ENCODE data around the gene SLC4A8. TPM values are rescaled to one million over a fixed set of nuclear protein-coding genes. Genes with fewer than 3 reads are reported as not detected.

The SLC4A8 gene
- polyA plus RNA-seq, 1 donor (not counting 4 experiments of a cell fraction or from before 2014, with no cell fraction given) = 2.3 TPM

GRCh38 chr12:51413791-51414190, 10.8 kb upstream of the SLC4A8 start:
- dilution Hi-C loops (cut with MboI; ENCODE audit: extremely low pct_ligation_motif_present, low sequenced_read_pairs) = no loop called here
- no peak overlapping the region for H3K4me2 ChIP-seq (ENCODE audit: control insufficient read depth, extremely low read depth, insufficient read depth, low read depth, low read length)
- no peak for FAIRE-seq
- H3K36me3 ChIP-seq (ENCODE audit: control insufficient read depth in 2 of 2, extremely low read depth in 1 of 2, insufficient read depth in 2 of 2, low read length in 2 of 2) = no peaks in the 10 kb centered on the region
- no peak overlapping the region for H3K27ac ChIP-seq (ENCODE audit: control insufficient read depth, insufficient read depth, low read length)
- no peaks in the 10 kb centered on the region for H3K27me3 ChIP-seq (ENCODE audit: control insufficient read depth, extremely low read depth, insufficient read depth, low read length)
- H3K9me1 ChIP-seq (ENCODE audit: control insufficient read depth, extremely low read depth, insufficient read depth, low read length) = no peaks in the 10 kb centered on the region
- no peaks in the 10 kb centered on the region for H3K9me3 ChIP-seq (ENCODE audit: control insufficient read depth, low read depth, low read length)
- no peaks in the 10 kb centered on the region for H4K20me1 ChIP-seq (ENCODE audit: control insufficient read depth, extremely low read depth, insufficient read depth, low read length)
- H3K9ac ChIP-seq (ENCODE audit: control insufficient read depth, extremely low read depth, insufficient read depth, low read length) = no peak overlapping the region
- no peaks in the 10 kb centered on the region for H3K4me1 ChIP-seq (ENCODE audit: control insufficient read depth, extremely low read depth, insufficient read depth, low read length)
- no peak for DNase-seq (ENCODE audit: low read depth, low spot score)
- no peak overlapping the region for H3K4me3 ChIP-seq (ENCODE audit: control insufficient read depth in 2 of 3, extremely low read depth in 1 of 3, insufficient read depth in 2 of 3, low read depth in 1 of 3, low read length in 3 of 3)
- TF ChIP-seq EZH2 (IDR thresholded peaks at IDR 0.05; ENCODE audit: low read length) = no peak
- no peak for TF ChIP-seq CTCF (optimal IDR thresholded peaks at IDR 0.05 in 1 of 3, IDR thresholded peaks at IDR 0.05 in 1 of 3, conservative IDR thresholded peaks at IDR 0.05 in 1 of 3; ENCODE audit: extremely low read depth in 1 of 3, insufficient read depth in 2 of 3, low read length in 3 of 3)
- no peak overlapping the region for H2AFZ ChIP-seq (ENCODE audit: control insufficient read depth, low read length)
- no peaks in the 10 kb centered on the region for H3K79me2 ChIP-seq (ENCODE audit: control insufficient read depth, insufficient read depth, low read length)

- H3K9ac ChIP-seq (ENCODE audit: control insufficient read depth, extremely low read depth, insufficient read depth, low read length) = no peak overlapping the region
- no peaks in the 10 kb centered on the region for H3K4me1 ChIP-seq (ENCODE audit: control insufficient read depth, extremely low read depth, insufficient read depth, low read length)
- no peaks in the 10 kb centered on the region for H3K79me2 ChIP-seq (ENCODE audit: control insufficient read depth, insufficient read depth, low read length)
- no peak overlapping the region for H3K27ac ChIP-seq (ENCODE audit: control insufficient read depth, insufficient read depth, low read length)
- DNase-seq (ENCODE audit: low read depth, low spot score) (no peak), FAIRE-seq (no peak)
- H3K9me1 ChIP-seq (ENCODE audit: control insufficient read depth, extremely low read depth, insufficient read depth, low read length) = no peaks in the 10 kb centered on the region
- no peak overlapping the region for H3K4me2 ChIP-seq (ENCODE audit: control insufficient read depth, extremely low read depth, insufficient read depth, low read depth, low read length)
- no peak overlapping the region for H2AFZ ChIP-seq (ENCODE audit: control insufficient read depth, low read length)
- TF ChIP-seq CTCF (optimal IDR thresholded peaks at IDR 0.05 in 1 of 3, IDR thresholded peaks at IDR 0.05 in 1 of 3, conservative IDR thresholded peaks at IDR 0.05 in 1 of 3; ENCODE audit: extremely low read depth in 1 of 3, insufficient read depth in 2 of 3, low read length in 3 of 3) = no peak
- no peak for TF ChIP-seq EZH2 (IDR thresholded peaks at IDR 0.05; ENCODE audit: low read length)
- no peaks in the 10 kb centered on the region for H3K9me3 ChIP-seq (ENCODE audit: control insufficient read depth, low read depth, low read length)
- dilution Hi-C loops (cut with MboI; ENCODE audit: extremely low pct_ligation_motif_present, low sequenced_read_pairs) = no loop called here
- H3K27me3 ChIP-seq (ENCODE audit: control insufficient read depth, extremely low read depth, insufficient read depth, low read length) = no peaks in the 10 kb centered on the region
- H3K4me3 ChIP-seq (ENCODE audit: control insufficient read depth in 2 of 3, extremely low read depth in 1 of 3, insufficient read depth in 2 of 3, low read depth in 1 of 3, low read length in 3 of 3) = no peak overlapping the region
- no peaks in the 10 kb centered on the region for H3K36me3 ChIP-seq (ENCODE audit: control insufficient read depth in 2 of 2, extremely low read depth in 1 of 2, insufficient read depth in 2 of 2, low read length in 2 of 2)
- no peaks in the 10 kb centered on the region for H4K20me1 ChIP-seq (ENCODE audit: control insufficient read depth, extremely low read depth, insufficient read depth, low read length)
Measured at GRCh38 chr12:51415931-51416330, 8.7 kb upstream of the SLC4A8 start.
